GM19395 (cell line): Measurements from ENCODE around the gene ATP6AP2.
"Not testable (repeated sequence)": the region's sequence is repeated elsewhere in the genome, so short reads cannot be mapped to it uniquely, and the experiment has no call there.

Experiments used
- ATAC-seq: cut with Tn5 transposase; IDR thresholded peaks from one replicate; pipeline ENCODE4 v1.9.1; 2021; ENCODE audit warnings: mild to moderate bottlenecking, moderate library complexity; ENCODE audit not compliant: unreplicated experiment

Gene ATP6AP2

GRCh38 chrX:40575411-40575810, 5.4 kb upstream of the ATP6AP2 start:
- not testable (repeated sequence) for ATAC-seq

- ATAC-seq, result no peak
These were observed 4.5 kb upstream of the ATP6AP2 start for GRCh38 chrX:40576291-40576690.

GRCh38 chrX:40578039-40578695, 2.6 kb upstream of the ATP6AP2 start:
- ATAC-seq, result no peak

GRCh38 chrX:40579141-40579540, 1.6 kb upstream of the ATP6AP2 start:
- no peak for ATAC-seq

GRCh38 chrX:40579900-40580536, 752 bp upstream of the ATP6AP2 start:
- ATAC-seq, result peak; percentile 62

GRCh38 chrX:40581336-40581920, 658 bp downstream of the ATP6AP2 start:
- peak; percentile 1 for ATAC-seq

- not testable (repeated sequence) for ATAC-seq
These were observed 1.4 kb downstream of the ATP6AP2 start for GRCh38 chrX:40582178-40582577.

GRCh38 chrX:40582811-40583210, 2.0 kb downstream of the ATP6AP2 start:
- ATAC-seq, result no peak

GRCh38 chrX:40587623-40588022, 6.9 kb downstream of the ATP6AP2 start:
- not testable (repeated sequence) for ATAC-seq

- ATAC-seq, result not testable (repeated sequence)
These were observed 9.0 kb downstream of the ATP6AP2 start for GRCh38 chrX:40589616-40590321.

GRCh38 chrX:40603446-40603845, 22.7 kb downstream of the ATP6AP2 start:
- ATAC-seq, result no peak

- no peak for ATAC-seq
These were observed 26.6 kb downstream of the ATP6AP2 start for GRCh38 chrX:40607381-40607780.

GRCh38 chrX:40612511-40612910, 31.7 kb downstream of the ATP6AP2 start:
- ATAC-seq, result no peak

GRCh38 chrX:40615976-40616375, 35.2 kb downstream of the ATP6AP2 start:
- no peak for ATAC-seq

- no peak for ATAC-seq
These were observed 36.8 kb downstream of the ATP6AP2 start for GRCh38 chrX:40617566-40617965.

- no peak for ATAC-seq
These were observed 41.8 kb downstream of the ATP6AP2 start for GRCh38 chrX:40622479-40623138.

- no peak for ATAC-seq
These were observed 42.4 kb downstream of the ATP6AP2 start, which contains the start of gene MPC1L for GRCh38 chrX:40623139-40623536. TSS of gene MPC1L (plus strand) at chrX:40623428. CDS start at chrX:40623566, 138 bp downstream.

GRCh38 chrX:40623665-40624064, 42.9 kb downstream of the ATP6AP2 start:
- ATAC-seq, result no peak

- no peak for ATAC-seq
These were observed 44.5 kb downstream of the ATP6AP2 start for GRCh38 chrX:40625294-40625693.

GRCh38 chrX:40628506-40628905, 47.7 kb downstream of the ATP6AP2 start:
- ATAC-seq, result no peak

GRCh38 chrX:40632199-40632598, 51.4 kb downstream of the ATP6AP2 start:
- ATAC-seq, result no peak
